HepG2 (cell line): ENCODE data around the gene CALY. TPM values are rescaled to one million over a fixed set of nuclear protein-coding genes. Genes with fewer than 3 reads are reported as not detected.
A peak's percentile ranks its signal among the peaks of the same experiment; 100 is the strongest.

Experiments used
- ATAC-seq: fragments of 200-7000 bp; cut with Tn5 transposase; 3 replicates; pipeline ENCODE4 v1.9.1; 2020; ENCODE audit warnings: mild to moderate bottlenecking, moderate library complexity
- BruUV-seq: library from RNA; stranded (reverse); fragments of 400-500 nt; replicated peaks from 2 replicates; lab custom pipeline; 2021; lab: Mats Ljungman, UMichigan
- CTCF ChIA-PET: fragments of 300-600 bp; formaldehyde crosslinking; extraction: SDS; loops from one replicate; lab custom pipeline; 2021; ENCODE audit warnings: low total read pairs, inconsistent platforms, low intra/inter-chr PET ratio; lab: Yijun Ruan, JAX
- POLR2A ChIA-PET: fragments of 350-600 bp; sonication (Branson Sonifier 250); formaldehyde crosslinking; loops from one replicate; lab custom pipeline; 2020; ENCODE audit warnings: antibody characterized with exemption, inconsistent platforms; lab: Yijun Ruan, JAX
- DNase-seq: peaks from one replicate; pipeline ENCODE4 v3.0.0-alpha.2; 2015; ENCODE audit warnings: low spot score
- FAIRE-seq: peaks from 3 replicates; lab custom pipeline; 2011; peaks lifted over from hg19 to GRCh38; lab: Jason Lieb, UNC
- H2AFZ ChIP-seq: one replicate; pipeline ENCODE4 v1.6.1; 2011; ENCODE audit warnings: low read length, inconsistent platforms
- H3K27ac ChIP-seq: fragments of 300-600 bp; 3 replicates; pipeline ENCODE4 v1.8.0; 2011; ENCODE audit warnings: mixed run types, mild to moderate bottlenecking, mixed read lengths, low read length, inconsistent platforms; ENCODE audit not compliant: insufficient read depth; ENCODE audit errors: extremely low read length
- H3K27me3 ChIP-seq, 2 experiments: fragments of 200-600 bp in 1 of 2; 2 replicates in 1 of 2; 3 replicates in 1 of 2; pipeline versions ENCODE4 v1.6.0 to v1.8.0; 2011; ENCODE audit warnings: low read length in 2 of 2, mild to moderate bottlenecking in 2 of 2, moderate library complexity in 2 of 2, inconsistent platforms in 1 of 2; ENCODE audit not compliant: insufficient read depth in 2 of 2, control insufficient read depth in 1 of 2
- H3K36me3 ChIP-seq, 2 experiments: fragments of 200-600 bp in 1 of 2; replicated peaks in 1 of 2; 2 replicates in 1 of 2; 3 replicates in 1 of 2; pipeline versions ENCODE4 v1.5.1 to v1.8.0; 2011; ENCODE audit warnings: low read length in 2 of 2, inconsistent platforms in 1 of 2; ENCODE audit not compliant: insufficient read depth in 2 of 2, control insufficient read depth in 1 of 2
- H3K4me1 ChIP-seq: 2 replicates; pipeline ENCODE4 v1.5.1; 2012; ENCODE audit warnings: low read length, inconsistent platforms; ENCODE audit not compliant: insufficient read depth
- H3K4me2 ChIP-seq: 2 replicates; pipeline ENCODE4 v1.6.0; 2011; ENCODE audit warnings: low read depth, low read length, inconsistent platforms
- H3K4me3 ChIP-seq, 3 experiments: fragments of 200-600 bp in 1 of 3; sonication (generic), shearing (Covaris generic) in 1 of 3; replicated peaks in 1 of 3; 2 replicates each; pipeline ENCODE4 v1.5.1; 2011 to 2016; ENCODE audit warnings: low read length in 3 of 3, inconsistent platforms in 2 of 3, low read depth in 2 of 3, mild to moderate bottlenecking in 2 of 3, control low read depth in 1 of 3, mixed read lengths in 1 of 3; ENCODE audit not compliant: insufficient read depth in 1 of 3
- H3K79me2 ChIP-seq: one replicate; pipeline ENCODE4 v1.6.1; 2011; ENCODE audit warnings: low read length, inconsistent platforms; ENCODE audit not compliant: insufficient read depth
- H3K9ac ChIP-seq: 2 replicates; pipeline ENCODE4 v1.6.0; 2011; ENCODE audit warnings: mild to moderate bottlenecking, low read depth, low read length, inconsistent platforms; ENCODE audit not compliant: insufficient read depth
- H3K9me3 ChIP-seq: 2 replicates; pipeline ENCODE4 v1.5.1; 2012; ENCODE audit warnings: mild to moderate bottlenecking, low read length
- H4K20me1 ChIP-seq: 2 replicates; pipeline ENCODE4 v1.6.0; 2011; ENCODE audit warnings: inconsistent platforms, mild to moderate bottlenecking, low read length, moderate library complexity; ENCODE audit not compliant: insufficient read depth
- AGO1 ChIP-seq: fragments of 200-400 bp; formaldehyde crosslinking; IDR thresholded peaks from 2 replicates; pipeline ENCODE4 v1.6.1; 2017; ENCODE audit warnings: mild to moderate bottlenecking, low read depth, low read length, moderate library complexity; ENCODE audit not compliant: poor library complexity, severe bottlenecking
- AKAP8 ChIP-seq: sonication (generic); formaldehyde crosslinking; IDR thresholded peaks from 2 replicates; pipeline ENCODE4 v1.5.1; 2020; ENCODE audit warnings: mild to moderate bottlenecking, missing genetic modification reagents
- CTCF ChIP-seq: sonication (generic); formaldehyde crosslinking; IDR thresholded peaks from 2 replicates; pipeline ENCODE4 v1.5.0; 2020; ENCODE audit warnings: mild to moderate bottlenecking, missing genetic modification reagents, moderate library complexity
- HOXD1 ChIP-seq: sonication (generic); formaldehyde crosslinking; IDR thresholded peaks from 2 replicates; pipeline ENCODE4 v1.5.0; 2020; ENCODE audit warnings: missing genetic modification reagents
- NFKB2 ChIP-seq: sonication (generic); formaldehyde crosslinking; IDR thresholded peaks from 2 replicates; pipeline ENCODE4 v1.4.0; 2020; ENCODE audit warnings: missing genetic modification reagents, borderline replicate concordance
- TMF1 ChIP-seq: sonication (generic); formaldehyde crosslinking; IDR thresholded peaks from 2 replicates; pipeline ENCODE4 v1.8.1; 2022; ENCODE audit warnings: low read depth, missing genetic modification reagents
- YEATS4 ChIP-seq: sonication (generic); formaldehyde crosslinking; IDR thresholded peaks from 2 replicates; pipeline ENCODE4 v1.4.0; 2020; ENCODE audit warnings: missing genetic modification reagents, borderline replicate concordance
- ZFY ChIP-seq: sonication (generic); formaldehyde crosslinking; IDR thresholded peaks from 2 replicates; pipeline ENCODE4 v1.4.0; 2020; ENCODE audit warnings: missing genetic modification reagents
- ZNF605 ChIP-seq: sonication (generic); formaldehyde crosslinking; IDR thresholded peaks from 2 replicates; pipeline ENCODE4 v1.8.0; 2022; ENCODE audit warnings: mild to moderate bottlenecking, missing genetic modification reagents
- ZNF772 ChIP-seq: sonication (generic); formaldehyde crosslinking; IDR thresholded peaks from 2 replicates; pipeline ENCODE4 v1.5.0; 2020; ENCODE audit warnings: mild to moderate bottlenecking, missing genetic modification reagents
- WGBS: methylation state at CpG from one replicate; pipeline ENCODE4 v1.1.6; 2017; ENCODE audit warnings: low lambda C conversion rate; 5-methylcytosine and 5-hydroxymethylcytosine counted together
- in situ Hi-C: cut with HindIII; loops from 2 replicates; pipeline ENCODE4 v1.10.0; 2017; ENCODE audit warnings: low pct_unique_long_range_greater_than_20kb; ENCODE audit not compliant: extremely low pct_ligation_motif_present
- intact Hi-C: fragments of 100-400 bp; cut with micrococcal nuclease; formaldehyde crosslinking; loops from one replicate; pipeline ENCODE4 v1.10.0; 2022; ENCODE audit not compliant: unreplicated experiment
- polyA plus RNA-seq, 8 experiments: library from polyadenylated mRNA; depleted of rRNA in 3 of 8; stranded (reverse) in 7 of 8; unstranded in 1 of 8; fragments of >200 nt; fragmentation: Illumina TruSeq in 4 of 8; extraction: Trizol in 4 of 8; gene quantifications; 2 replicates each; pipeline versions ENCODE4 v1.2.1 to v1.2.3, GENCODE V29; 2011 to 2016; ENCODE audit warnings: low read depth in 4 of 8, missing spikeins in 1 of 8, mixed read lengths in 1 of 8; ENCODE audit not compliant: insufficient read depth in 1 of 8
- total RNA-seq, 5 experiments: library from RNA; depleted of rRNA; stranded (reverse); fragments of >200 nt; fragmentation: Illumina TruSeq; extraction: Trizol; gene quantifications; 2 replicates each; pipeline ENCODE4 v1.2.3, GENCODE V29; 2016; ENCODE audit warnings: low read depth in 1 of 5
- TF ChIP-seq, protein P1 (sequence below): sonication (generic); formaldehyde crosslinking; IDR thresholded peaks from 2 replicates; pipeline ENCODE4 v1.9.0; 2021; ENCODE audit warnings: missing genetic modification reagents, mild to moderate bottlenecking, borderline replicate concordance
- TF ChIP-seq, protein P2 (sequence below): fragments of 450-650 bp; IDR thresholded peaks from 2 replicates; pipeline ENCODE4 v1.6.1; 2017; ENCODE audit warnings: mild to moderate bottlenecking
- TF ChIP-seq, protein P3 (sequence below): sonication (generic); formaldehyde crosslinking; IDR thresholded peaks from 2 replicates; pipeline ENCODE4 v1.4.0; 2020; ENCODE audit warnings: mild to moderate bottlenecking, missing genetic modification reagents

CALY gene
- total and polyA plus RNA-seq, 2 of the 13 experiments (the other 11 are each of a cell fraction or from before 2014, with no cell fraction given), result 0.08 TPM; not detected in 1

- TF ChIP-seq AGO1, result peak; percentile 98
- no peak for TF ChIP-seq HOXD1
- no peak for TF ChIP-seq ZNF605 (CRISPR knock-in tag)
- TF ChIP-seq, protein P1, sequence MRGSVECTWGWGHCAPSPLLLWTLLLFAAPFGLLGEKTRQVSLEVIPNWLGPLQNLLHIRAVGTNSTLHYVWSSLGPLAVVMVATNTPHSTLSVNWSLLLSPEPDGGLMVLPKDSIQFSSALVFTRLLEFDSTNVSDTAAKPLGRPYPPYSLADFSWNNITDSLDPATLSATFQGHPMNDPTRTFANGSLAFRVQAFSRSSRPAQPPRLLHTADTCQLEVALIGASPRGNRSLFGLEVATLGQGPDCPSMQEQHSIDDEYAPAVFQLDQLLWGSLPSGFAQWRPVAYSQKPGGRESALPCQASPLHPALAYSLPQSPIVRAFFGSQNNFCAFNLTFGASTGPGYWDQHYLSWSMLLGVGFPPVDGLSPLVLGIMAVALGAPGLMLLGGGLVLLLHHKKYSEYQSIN, result no peak
- no peak for TF ChIP-seq YEATS4 (CRISPR knock-in tag)
Observed at GRCh38 chr10:133353202-133353959, 16.7 kb upstream of the CALY start (continued).

- H3K9ac ChIP-seq, result no peak overlapping the region
- peaks cover 51% of the 10 kb centered on the region for H3K4me1 ChIP-seq
- no CpG with 5 or more reads among the region's 24 CpGs for WGBS
- H3K27ac ChIP-seq, result no peak overlapping the region
- POLR2A ChIA-PET, result no interaction called here
- peaks cover 13% of the 10 kb centered on the region; the same call in 1 of the 2 replicates for H4K20me1 ChIP-seq
- intact Hi-C loops (no loop called here), in situ Hi-C loops (no loop called here)
- no peak overlapping the region for H2AFZ ChIP-seq
- no peak overlapping the region for H3K4me3 ChIP-seq
- no peak for DNase-seq
- H3K36me3 ChIP-seq, result peaks cover 5 to 14% of the 10 kb centered on the region in 2 experiments; a peak in 3 of 5 replicates
- CTCF ChIA-PET, result no interaction called here
- peaks cover 6% of the 10 kb centered on the region for H3K79me2 ChIP-seq
- BruUV-seq, result TSS peak; percentile 49
- FAIRE-seq, result no peak
- no peak overlapping the region for H3K4me2 ChIP-seq
- no peaks in the 10 kb centered on the region for H3K9me3 ChIP-seq
- H3K27me3 ChIP-seq, result no peaks in the 10 kb centered on the region
- no peak for ATAC-seq
- 0 out of 2 replicates have a peak, but pooled peaks have one; percentile 21 for TF ChIP-seq NFKB2
- TF ChIP-seq AGO1, result peak; percentile 90
- TF ChIP-seq AKAP8, result peak; percentile 49; the same call in 1 of the 2 replicates
- no peak for TF ChIP-seq ZNF772 (CRISPR knock-in tag)
- TF ChIP-seq TMF1 (CRISPR knock-in tag), result 0 out of 2 replicates have a peak, but pooled peaks have one; percentile 16
- peak; percentile 15; the same call in 1 of the 2 replicates for TF ChIP-seq ZFY (CRISPR knock-in tag)
- TF ChIP-seq, protein P2, sequence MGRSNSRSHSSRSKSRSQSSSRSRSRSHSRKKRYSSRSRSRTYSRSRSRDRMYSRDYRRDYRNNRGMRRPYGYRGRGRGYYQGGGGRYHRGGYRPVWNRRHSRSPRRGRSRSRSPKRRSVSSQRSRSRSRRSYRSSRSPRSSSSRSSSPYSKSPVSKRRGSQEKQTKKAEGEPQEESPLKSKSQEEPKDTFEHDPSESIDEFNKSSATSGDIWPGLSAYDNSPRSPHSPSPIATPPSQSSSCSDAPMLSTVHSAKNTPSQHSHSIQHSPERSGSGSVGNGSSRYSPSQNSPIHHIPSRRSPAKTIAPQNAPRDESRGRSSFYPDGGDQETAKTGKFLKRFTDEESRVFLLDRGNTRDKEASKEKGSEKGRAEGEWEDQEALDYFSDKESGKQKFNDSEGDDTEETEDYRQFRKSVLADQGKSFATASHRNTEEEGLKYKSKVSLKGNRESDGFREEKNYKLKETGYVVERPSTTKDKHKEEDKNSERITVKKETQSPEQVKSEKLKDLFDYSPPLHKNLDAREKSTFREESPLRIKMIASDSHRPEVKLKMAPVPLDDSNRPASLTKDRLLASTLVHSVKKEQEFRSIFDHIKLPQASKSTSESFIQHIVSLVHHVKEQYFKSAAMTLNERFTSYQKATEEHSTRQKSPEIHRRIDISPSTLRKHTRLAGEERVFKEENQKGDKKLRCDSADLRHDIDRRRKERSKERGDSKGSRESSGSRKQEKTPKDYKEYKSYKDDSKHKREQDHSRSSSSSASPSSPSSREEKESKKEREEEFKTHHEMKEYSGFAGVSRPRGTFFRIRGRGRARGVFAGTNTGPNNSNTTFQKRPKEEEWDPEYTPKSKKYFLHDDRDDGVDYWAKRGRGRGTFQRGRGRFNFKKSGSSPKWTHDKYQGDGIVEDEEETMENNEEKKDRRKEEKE, result no peak
- peak; percentile 41 for TF ChIP-seq CTCF (CRISPR knock-in tag)
- TF ChIP-seq, protein P3, sequence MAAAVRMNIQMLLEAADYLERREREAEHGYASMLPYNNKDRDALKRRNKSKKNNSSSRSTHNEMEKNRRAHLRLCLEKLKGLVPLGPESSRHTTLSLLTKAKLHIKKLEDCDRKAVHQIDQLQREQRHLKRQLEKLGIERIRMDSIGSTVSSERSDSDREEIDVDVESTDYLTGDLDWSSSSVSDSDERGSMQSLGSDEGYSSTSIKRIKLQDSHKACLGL (CRISPR knock-in tag), result 0 out of 2 replicates have a peak, but pooled peaks have one; percentile 33
Observed at GRCh38 chr10:133351408-133352318, 15.0 kb upstream of the CALY start.
